ENCODE results near the gene PSMC2.

DNA sequence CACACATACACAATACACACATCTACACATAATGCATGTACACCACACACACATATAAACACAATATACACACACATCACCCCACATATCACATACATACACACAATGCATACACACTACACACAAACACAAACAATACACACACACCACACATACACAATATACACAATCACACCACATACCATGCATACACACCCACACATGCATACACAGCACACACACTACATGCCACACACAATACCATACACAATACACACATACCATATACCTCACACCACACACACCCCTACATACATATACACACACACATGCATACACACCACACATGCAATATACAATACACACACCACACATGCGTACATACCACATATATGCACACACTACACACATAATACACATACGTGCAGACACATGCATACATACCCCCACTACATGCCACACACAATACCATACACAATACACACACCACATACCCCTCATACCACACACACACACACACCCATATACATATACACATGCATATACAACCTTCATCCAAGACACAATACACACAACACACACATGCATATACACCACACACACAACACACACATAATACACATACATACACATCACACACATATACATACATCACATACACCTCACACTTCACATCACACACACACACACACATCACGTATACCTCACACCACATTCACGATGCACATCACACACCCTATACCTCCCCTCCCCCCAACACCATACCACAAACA lies 34.0 kb downstream of the PSMC2 start:
- TF ChIP-seq, protein P1, sequence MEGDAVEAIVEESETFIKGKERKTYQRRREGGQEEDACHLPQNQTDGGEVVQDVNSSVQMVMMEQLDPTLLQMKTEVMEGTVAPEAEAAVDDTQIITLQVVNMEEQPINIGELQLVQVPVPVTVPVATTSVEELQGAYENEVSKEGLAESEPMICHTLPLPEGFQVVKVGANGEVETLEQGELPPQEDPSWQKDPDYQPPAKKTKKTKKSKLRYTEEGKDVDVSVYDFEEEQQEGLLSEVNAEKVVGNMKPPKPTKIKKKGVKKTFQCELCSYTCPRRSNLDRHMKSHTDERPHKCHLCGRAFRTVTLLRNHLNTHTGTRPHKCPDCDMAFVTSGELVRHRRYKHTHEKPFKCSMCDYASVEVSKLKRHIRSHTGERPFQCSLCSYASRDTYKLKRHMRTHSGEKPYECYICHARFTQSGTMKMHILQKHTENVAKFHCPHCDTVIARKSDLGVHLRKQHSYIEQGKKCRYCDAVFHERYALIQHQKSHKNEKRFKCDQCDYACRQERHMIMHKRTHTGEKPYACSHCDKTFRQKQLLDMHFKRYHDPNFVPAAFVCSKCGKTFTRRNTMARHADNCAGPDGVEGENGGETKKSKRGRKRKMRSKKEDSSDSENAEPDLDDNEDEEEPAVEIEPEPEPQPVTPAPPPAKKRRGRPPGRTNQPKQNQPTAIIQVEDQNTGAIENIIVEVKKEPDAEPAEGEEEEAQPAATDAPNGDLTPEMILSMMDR (optimal IDR thresholded peaks at IDR 0.05 in 1 of 3, IDR thresholded peaks at IDR 0.05 in 1 of 3, conservative IDR thresholded peaks at IDR 0.05 in 1 of 3; ENCODE audit: extremely low read depth in 1 of 3, insufficient read depth in 2 of 3, low read length in 3 of 3), result no peak
- TF ChIP-seq EZH2 (IDR thresholded peaks at IDR 0.05; ENCODE audit: low read length), result no peak

All from keratinocyte (primary cell).